Measurements from ENCODE around the gene KIF21A.

Gene KIF21A

GRCh38 chr12:39426636-39427240 lies 16.2 kb downstream of the KIF21A start:
- no peak overlapping the region for H3K4me3 ChIP-seq (replicated peaks; ENCODE audit: low read depth, low read length)
- no peak for TF ChIP-seq CTCF (IDR thresholded peaks at IDR 0.05; ENCODE audit: low read length, missing control alignments)
- no peak for DNase-seq (ENCODE audit: low read depth)

DNA sequence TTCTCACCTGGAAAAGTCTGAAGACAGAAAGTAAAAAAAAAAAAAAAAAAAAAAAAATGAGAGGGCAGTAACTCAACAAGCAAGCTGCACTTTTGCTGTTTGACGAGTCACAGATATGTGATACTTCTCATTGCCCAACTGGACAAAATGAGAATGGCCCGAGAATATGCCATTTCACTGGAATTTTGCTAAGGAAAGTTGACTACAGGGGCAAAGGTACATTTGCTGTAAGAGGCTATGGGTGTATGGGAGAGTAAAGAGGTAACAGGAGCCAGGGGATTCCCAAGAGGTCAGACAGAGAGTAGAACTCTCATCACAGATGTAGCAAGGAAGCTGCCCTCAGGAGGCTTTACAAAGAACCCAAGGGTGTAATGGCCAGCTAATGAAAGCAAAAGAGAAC lies 22.9 kb downstream of the KIF21A start:
- DNase-seq (ENCODE audit: low read depth): no peak
- no peak overlapping the region for H3K4me3 ChIP-seq (replicated peaks; ENCODE audit: low read depth, low read length)
- no peak for TF ChIP-seq CTCF (IDR thresholded peaks at IDR 0.05; ENCODE audit: low read length, missing control alignments)

DNA sequence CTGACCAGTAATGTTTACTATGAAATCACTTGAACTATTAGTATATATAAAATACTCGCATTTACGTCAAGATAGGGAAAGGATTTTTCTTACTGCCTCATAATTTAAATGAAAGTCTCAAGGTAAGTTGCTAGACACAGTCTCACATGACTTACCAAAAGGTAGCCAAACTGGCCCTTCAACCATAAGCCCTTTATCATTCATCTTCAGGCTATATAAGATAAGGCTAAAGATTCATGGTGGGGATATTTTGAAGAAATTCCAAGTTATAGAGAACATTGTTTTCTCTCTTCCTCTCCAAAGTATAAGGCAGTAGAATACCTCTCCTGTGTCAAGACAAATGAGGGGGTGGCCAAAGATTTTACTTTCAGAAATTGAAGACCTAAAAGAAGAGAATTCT lies 23.4 kb downstream of the KIF21A start:
- TF ChIP-seq CTCF (IDR thresholded peaks at IDR 0.05; ENCODE audit: low read length, missing control alignments): no peak
- no peak for DNase-seq (ENCODE audit: low read depth)
- no peak overlapping the region for H3K4me3 ChIP-seq (replicated peaks; ENCODE audit: low read depth, low read length)

- DNase-seq (ENCODE audit: low read depth): no peak
- no peak overlapping the region for H3K4me3 ChIP-seq (replicated peaks; ENCODE audit: low read depth, low read length)
- TF ChIP-seq CTCF (IDR thresholded peaks at IDR 0.05; ENCODE audit: low read length, missing control alignments): no peak
Observed at GRCh38 chr12:39417916-39418315, 25.0 kb downstream of the KIF21A start.

- no peak for DNase-seq (ENCODE audit: low read depth)
- no peak for TF ChIP-seq CTCF (IDR thresholded peaks at IDR 0.05; ENCODE audit: low read length, missing control alignments)
- no peak overlapping the region for H3K4me3 ChIP-seq (replicated peaks; ENCODE audit: low read depth, low read length)
Observed at GRCh38 chr12:39413836-39414771, 28.8 kb downstream of the KIF21A start.

GRCh38 chr12:39412210-39412609 lies 30.7 kb downstream of the KIF21A start:
- TF ChIP-seq CTCF (IDR thresholded peaks at IDR 0.05; ENCODE audit: low read length, missing control alignments): no peak
- no peak overlapping the region for H3K4me3 ChIP-seq (replicated peaks; ENCODE audit: low read depth, low read length)
- no peak for DNase-seq (ENCODE audit: low read depth)

Data from fibroblast of pulmonary artery (primary cell).